ENCODE measurements around the gene GPC5. TPM values are rescaled to one million over a fixed set of nuclear protein-coding genes. Genes with fewer than 3 reads are reported as not detected.

Gene GPC5
- total and polyA plus RNA-seq, 9 of the 15 experiments (the other 6 are each of a cell fraction or from before 2014, with no cell fraction given): 0.18 to 0.27 TPM; not detected in 7

GRCh38 chr13:92512852-92513251, 1114.4 kb downstream of the GPC5 start:
- POLR2A ChIA-PET: no interaction called here
- Histone ChIP-seq H2AFZ (ENCODE audit: low read depth, low read length) (no peak overlapping the region), H3K9me1 (ENCODE audit: control insufficient read depth, insufficient read depth, low read length) (no peaks in the 10 kb centered on the region), H3K36me3 (ENCODE audit: control insufficient read depth, insufficient read depth, low read length) (no peaks in the 10 kb centered on the region), H3K79me2 (ENCODE audit: control insufficient read depth, insufficient read depth, low read length) (no peaks in the 10 kb centered on the region), H3K4me3 (no peak overlapping the region), H3K9ac (ENCODE audit: insufficient read depth in 1 of 2, low read depth in 2 of 2, low read length in 2 of 2) (no peak overlapping the region), H3K4me2 (ENCODE audit: insufficient read depth, low read length) (no peak overlapping the region), H4K20me1 (replicated peaks; ENCODE audit: control insufficient read depth, insufficient read depth, low read length) (no peaks in the 10 kb centered on the region), H3K4me1 (replicated peaks in 1 of 2; ENCODE audit: control insufficient read depth in 2 of 2, insufficient read depth in 2 of 2, low read length in 2 of 2) (no peaks in the 10 kb centered on the region), H3K9me3 (replicated peaks; ENCODE audit: control insufficient read depth, insufficient read depth, low read depth, low read length) (peaks cover 3% of the 10 kb centered on the region; the same call in 1 of the 2 replicates), H3K27ac (ENCODE audit: extremely low read depth, low read depth, low read length) (no peak overlapping the region), H3K27me3 (ENCODE audit: control insufficient read depth in 2 of 2, insufficient read depth in 2 of 2, low read length in 2 of 2) (no peaks in the 10 kb centered on the region)
- TF ChIP-seq PRMT5 (CRISPR knock-in tag; IDR thresholded peaks at IDR 0.05) (peak; percentile 68; the same call in 1 of the 2 replicates), RBM14 (IDR thresholded peaks at IDR 0.05; ENCODE audit: borderline replicate concordance, insufficient read depth, low read depth, low read length) (no peak), TFE3 (CRISPR knock-in tag; IDR thresholded peaks at IDR 0.05) (peak; percentile 10; the same call in 1 of the 2 replicates), NCOA1 (IDR thresholded peaks at IDR 0.05; ENCODE audit: low read depth) (no peak), RBM22 (IDR thresholded peaks at IDR 0.05; ENCODE audit: low read depth, low read length, poor library complexity, severe bottlenecking) (no peak), PTRF (tag; IDR thresholded peaks at IDR 0.05) (no peak), TAF9B (IDR thresholded peaks at IDR 0.05; ENCODE audit: partially characterized antibody) (peak; percentile 16)
- DNase-seq (ENCODE audit: extremely low read depth in 1 of 4, low spot score in 3 of 4) (no peak), ATAC-seq (no peak), FAIRE-seq (no peak)
- in situ Hi-C loops (cut with MboI): no loop called here
- CTCF ChIA-PET (ENCODE audit: low intra/inter-chr PET ratio): no interaction called here
- WGBS (ENCODE audit: insufficient coverage, low coverage, missing lambda C conversion rate): 1% methylated on average over 9 of the region's 9 CpGs
- intact Hi-C loops (cut with micrococcal nuclease): no loop called here
- BruUV-seq (replicated peaks): no TSS peak
